SK-N-DZ (cell line): Measurements from ENCODE around the gene OBP2A.
"Not testable (repeated sequence)": the region's sequence is repeated elsewhere in the genome, so short reads cannot be mapped to it uniquely, and the experiment has no call there.

Source experiments
- DNase-seq: peaks from one replicate; pipeline ENCODE4 v3.0.0-alpha.2; 2015; ENCODE audit warnings: low spot score

The OBP2A gene

DNA sequence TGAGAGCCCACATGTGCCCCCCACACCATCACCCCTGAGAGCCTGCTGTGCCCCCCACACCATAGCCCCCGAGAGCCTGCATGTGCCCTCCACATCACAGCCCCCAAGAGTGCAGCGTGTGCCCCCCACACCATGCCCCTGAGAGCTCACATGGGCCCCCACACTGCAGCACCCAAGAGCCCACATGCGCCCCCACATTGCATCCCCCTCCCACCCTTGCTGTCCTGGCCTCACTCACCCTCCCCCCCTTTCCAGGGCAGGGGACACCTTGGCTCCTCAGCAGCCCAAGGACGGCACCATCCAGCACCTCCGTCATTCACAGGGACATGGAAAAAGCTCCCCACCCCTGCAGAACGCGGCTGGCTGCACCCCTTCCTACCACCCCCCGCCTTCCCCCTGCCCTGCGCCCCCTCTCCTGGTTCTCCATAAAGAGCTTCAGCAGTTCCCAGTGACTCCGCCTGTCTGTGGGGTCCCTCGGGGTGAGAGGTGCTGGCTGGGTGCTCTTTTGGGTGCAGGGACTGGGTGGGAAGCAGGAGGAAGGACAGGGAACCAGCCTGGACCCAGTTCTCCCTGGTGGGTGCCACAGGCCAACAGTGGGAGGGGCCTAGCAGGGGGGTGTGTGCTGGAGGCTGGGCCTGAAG, 19.7 kb upstream of the OBP2A start:
- DNase-seq = no peak

DNA sequence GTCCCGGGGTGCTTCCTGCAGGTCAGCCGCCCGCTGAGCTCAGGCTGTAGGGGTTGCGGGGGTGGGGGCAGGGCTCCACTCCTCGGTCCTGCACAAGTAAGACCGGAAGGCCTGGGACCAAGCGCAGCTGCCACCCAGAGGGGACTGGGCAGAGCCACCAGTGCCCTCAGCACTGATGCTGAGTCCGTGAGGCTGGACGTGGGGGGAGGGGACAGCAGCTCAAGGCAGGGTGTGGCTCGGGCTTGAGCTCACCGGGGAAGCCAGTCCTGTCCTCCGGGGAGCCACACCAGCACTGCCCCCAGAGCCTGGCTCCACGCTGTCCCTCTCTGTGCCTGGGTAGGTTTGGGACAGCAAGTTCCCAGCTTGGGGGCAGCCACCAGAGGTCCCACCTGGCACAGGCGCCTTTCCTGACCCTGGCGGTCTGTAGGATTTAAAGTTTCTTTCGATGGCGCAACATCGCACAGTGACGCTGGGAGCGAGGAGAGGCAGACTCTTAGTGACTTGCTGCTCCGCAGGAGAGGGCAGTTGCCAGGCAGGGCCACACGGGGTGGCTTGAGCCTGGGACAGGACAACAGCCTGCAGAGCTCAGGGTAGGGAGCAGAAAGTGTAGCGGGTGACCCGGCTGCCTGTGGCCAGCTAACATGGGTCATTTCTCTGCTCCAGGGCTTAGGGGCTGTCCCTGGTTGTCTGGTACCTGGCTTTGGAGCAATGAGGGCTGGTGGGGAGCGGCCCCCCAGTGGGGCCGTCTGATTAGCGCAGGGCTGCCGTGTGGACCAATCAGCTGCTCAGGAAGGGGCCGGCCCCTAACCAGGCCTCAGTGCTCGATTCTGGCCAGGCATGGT, 19.0 kb upstream of the OBP2A start:
- no peak for DNase-seq

DNA sequence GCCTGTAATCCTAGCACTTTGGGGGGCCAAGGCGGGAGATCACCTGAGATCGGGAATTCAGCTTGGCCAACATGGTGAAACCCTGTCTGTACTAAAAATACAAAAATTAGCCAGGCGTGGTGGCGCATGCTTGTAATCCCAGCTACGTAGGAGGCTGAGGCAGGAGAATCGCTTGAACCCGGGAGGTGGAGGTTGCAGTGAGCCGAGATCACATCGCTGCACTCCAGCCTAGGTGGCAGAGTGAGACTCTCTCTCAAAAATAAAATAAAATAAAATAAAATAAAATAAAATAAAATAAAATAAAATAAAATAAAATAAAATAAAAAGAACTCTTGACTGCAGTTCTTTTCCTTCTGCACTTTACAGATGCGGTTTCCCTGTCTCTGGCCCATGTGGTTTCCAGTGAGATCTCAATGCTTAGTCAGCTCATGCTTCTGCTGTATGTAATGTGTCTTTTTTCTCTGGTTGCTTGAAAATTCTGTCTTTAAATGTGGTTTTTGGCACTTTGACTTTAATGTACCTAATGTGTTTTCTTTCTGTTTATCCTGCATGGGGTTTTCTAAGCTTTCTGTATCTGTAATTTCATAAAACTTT, 17.0 kb upstream of the OBP2A start:
- DNase-seq = not testable (repeated sequence)

DNA sequence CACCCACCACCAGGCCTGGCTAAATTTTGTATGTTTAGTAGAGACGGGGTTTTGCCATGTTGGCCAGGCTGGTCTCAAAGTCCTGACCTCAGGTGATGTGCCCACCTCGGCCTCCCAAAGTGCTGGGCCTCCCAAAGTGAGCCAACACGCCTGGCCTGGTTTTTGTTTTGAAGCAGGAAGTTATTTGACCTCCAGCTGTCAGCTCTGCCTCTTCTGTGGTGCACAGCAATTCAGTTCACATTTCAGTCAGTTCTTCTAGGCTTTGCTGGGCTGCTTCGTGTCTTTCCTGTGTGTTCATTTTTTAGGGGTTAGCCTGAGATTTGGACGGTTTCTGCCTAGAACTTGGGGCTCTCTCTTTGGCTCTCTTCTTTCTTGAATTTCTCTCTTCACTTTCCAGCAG, 15.8 kb upstream of the OBP2A start:
- DNase-seq = no peak

DNA sequence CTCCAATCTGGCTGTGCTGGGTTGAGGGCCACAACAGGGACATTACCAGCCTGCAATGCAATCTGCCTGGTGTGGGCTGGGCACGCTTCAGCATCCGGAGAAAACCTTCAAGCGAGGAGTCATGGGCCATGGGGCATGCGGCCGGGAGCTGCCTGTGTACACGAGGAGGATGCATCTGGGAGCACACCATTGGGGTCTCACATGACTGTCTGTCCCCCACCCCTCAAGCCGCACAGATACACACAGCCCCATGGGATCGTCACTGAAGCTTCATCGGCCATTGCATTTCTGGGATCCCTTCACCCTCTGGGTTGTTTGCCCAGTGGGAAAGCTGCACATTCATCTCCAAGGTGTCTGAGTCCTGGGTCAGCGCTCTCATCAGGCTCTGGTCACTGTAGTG, 14.8 kb upstream of the OBP2A start:
- no peak for DNase-seq

DNA sequence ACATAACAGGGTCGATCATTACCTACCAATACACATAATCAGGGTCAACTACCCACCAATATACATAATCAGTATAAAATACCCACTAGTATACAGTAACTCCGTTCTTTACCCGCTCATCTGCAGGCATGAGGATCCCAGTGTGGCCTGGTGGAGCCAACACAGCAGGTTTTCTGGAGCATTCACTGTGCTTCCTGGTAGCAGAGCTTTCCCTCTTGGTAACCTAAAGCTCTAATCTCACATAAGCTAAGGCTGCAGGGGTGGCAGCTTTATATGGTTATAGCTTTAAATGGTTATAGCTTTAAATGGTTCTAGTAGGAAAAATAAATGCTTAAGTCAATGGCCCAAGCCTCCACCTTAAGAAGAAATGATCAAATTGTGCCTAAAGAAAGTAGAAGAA, 12.8 kb upstream of the OBP2A start:
- DNase-seq = no peak

DNA sequence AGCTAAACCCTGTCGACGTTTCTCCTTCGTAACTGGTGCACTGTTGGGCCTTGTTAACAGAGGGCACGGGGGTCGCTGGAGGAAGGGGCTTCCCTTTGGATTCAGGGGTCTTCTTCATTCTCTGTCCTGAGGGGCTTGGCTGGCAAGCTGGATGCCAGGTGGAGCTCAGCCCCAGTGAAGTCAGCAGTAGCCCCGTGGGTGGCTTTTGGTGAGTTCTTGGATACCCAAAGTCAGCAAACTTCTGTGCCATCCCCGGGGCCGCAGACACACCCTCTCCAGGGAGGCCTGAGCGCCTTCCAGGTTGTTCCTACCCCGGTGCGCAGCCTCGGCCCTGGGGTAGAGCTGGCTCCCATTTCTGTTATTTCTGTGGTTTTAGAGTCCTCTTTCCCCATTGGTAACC, 12.3 kb upstream of the OBP2A start:
- no peak for DNase-seq

DNA sequence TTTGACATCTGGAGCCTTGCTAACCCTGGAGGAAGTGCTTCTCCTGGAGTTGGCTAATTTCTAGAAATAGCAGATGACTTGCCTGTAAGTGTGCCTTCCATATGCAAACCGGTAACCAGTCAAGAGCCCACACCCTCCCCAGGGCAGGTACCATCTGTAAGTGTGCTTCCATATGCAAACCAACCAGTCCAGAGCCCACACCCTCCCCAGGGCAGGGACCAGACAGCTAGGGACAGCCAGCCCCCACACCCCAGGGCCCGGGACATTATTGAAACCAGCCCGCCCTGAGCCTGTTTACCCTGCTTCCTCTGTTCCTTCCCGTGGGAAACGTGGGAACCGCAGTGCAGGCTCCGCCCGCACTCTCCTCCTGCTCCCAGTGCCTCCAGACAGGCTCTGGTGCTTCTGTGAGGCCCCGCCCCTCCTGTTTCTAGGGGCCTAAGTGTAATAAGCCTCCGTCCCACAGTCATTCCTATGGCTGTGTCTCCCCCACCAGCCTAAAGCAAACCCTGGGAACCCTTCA, 11.7 kb upstream of the OBP2A start:
- not testable (repeated sequence) for DNase-seq

DNA sequence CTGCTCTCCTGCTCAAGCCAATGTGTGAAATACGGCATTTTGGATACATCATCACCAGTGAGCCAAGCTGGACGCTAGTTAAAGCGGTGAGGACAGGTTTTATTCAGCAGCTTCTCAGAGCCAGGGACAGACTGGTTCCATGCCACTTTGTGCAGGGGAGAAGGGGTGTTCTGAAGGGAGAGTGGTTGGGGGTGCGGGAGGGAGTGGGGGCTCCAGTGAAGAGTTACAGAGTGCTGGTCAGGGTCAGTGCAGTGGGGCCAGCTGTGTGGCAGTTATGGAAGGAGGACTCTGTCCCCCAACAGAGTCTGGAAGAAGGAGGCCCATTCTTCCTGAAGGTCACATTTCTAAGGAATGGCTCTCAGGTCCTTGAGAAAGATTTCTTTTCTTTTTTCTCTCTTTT, 11.1 kb upstream of the OBP2A start:
- not testable (repeated sequence) for DNase-seq

DNA sequence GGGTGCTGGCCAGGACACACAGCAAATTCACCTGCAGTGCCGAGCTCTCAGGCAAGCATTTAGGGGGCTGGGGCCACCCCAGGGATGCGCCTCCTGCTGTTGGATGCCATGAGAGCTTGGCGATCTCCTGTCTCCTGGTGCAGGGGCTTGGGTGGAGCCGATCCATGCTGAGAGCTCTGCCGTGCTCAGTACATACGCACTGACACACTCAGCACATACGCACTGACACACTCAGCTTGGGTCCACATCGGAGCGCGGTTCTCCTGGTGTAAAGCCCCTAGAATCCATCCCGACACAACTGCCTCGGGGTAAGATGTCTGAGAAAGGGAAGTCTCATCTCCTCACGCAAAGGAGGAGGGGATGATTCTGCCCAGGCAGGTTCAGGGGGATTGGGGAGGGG, 10.3 kb upstream of the OBP2A start:
- not testable (repeated sequence) for DNase-seq

DNA sequence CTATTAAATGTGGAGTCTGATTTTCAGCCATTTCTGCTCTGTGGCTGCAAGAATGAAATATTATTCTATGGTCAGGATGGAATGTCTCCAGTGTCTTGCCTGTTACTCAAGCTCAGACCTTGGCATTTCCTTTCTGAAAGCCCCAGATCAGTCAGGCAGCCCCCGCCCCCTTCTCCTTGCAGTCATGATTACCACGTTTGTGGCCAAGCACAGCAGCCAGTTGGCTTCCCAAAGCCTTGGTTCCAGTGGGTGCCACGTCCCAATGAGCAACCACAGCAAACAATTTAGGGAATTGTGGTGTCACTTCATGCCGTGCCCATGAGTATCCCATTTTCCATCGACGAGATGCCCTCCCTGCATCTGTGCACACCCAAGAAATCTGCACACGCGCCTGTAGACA, 9.7 kb upstream of the OBP2A start:
- DNase-seq = no peak

DNA sequence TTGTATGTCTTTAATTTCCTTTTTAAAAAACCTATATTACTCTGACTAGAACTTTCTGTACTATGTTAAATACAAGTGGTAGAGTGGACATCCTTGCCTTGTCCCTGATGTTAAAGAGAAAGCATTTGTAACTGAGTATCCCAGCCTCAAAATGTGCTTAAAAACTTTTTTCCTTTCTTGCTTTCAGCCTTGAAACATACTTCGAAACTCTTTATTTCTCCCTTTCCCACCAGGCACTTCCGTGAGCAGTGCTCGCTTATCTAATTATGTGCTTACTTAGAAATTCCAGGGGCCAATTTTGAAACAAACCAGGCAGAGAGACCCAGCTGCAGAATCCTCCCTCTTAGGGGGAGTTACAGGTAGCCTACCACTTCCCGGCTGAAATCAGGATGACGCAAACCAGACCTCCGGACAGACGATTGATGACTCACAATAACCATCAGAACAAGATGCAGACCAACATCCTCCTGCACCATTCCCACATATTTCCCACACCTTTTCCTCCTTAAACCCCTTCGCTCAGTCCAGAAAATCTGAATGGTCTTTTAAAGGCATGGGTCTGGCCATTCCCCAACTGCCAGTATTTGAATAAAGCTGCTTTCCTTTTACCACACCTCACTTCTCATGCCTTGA, 2.5 kb upstream of the OBP2A start:
- peak; percentile 29 for DNase-seq

DNA sequence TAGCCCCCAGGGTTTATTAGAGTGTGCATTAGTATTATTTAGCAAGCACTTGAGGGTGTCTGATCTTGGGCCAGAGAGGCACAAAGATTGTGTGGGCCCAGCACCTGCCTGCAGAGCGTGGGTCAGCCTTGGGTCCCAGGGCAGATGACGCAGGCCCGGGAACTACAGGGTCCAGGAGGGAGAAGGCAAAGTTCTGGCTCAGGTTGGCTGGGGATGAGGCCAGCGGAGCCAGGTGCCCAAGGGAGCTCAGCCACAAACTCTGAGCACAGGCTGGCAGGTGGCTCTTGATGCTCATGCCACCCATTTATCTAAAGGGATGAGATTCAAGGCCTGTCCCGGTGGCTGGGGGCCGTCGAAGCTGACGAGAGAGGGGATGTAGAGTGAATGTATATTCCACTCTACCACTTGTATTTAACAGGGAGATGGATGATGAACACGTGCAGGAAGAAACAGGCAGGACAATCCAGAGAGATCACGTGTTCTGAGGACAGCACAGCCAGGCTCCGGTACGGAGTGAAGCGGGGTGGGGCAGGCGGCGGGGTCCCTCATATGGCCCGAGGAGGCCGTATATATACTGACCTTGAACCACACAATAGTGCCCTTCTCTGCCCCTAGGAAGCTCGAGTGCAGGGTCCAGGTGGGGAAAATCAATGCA, 818 bp upstream of the OBP2A start:
- no peak for DNase-seq

DNA sequence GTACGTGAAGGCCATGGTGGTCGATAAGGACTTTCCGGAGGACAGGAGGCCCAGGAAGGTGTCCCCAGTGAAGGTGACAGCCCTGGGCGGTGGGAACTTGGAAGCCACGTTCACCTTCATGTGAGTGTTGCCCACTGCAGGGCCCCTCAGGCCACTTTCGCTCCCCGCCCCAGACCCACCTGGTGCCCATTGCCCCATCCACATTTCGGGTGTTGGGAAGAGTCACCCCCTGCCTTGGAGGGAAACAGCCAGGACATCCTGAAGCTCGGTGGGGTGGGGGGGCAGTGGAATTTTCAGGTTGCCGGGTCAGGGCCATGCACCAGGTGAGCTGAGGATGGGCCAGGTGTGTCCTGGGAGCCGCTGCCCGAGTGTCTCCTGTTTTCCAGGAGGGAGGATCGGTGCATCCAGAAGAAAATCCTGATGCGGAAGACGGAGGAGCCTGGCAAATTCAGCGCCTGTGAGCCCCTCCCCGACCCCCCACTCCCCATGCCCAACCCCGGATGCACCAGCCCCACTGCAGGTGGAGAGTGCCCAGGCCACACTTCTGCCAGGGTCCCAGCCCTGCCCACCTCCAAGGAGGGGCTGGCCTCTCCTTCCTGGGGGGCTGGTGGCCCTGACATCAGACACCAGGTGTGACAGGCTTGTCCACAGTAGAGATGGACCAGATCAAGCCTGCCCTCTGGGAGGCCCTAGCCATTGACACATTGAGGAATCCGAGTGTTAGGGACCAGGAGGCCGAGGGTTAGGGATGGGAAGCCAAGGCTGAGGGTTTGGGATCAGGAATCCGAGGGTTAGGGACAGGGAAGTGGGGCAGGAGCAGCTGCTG, 1.1 kb downstream of the OBP2A start:
- not testable (repeated sequence) for DNase-seq

DNA sequence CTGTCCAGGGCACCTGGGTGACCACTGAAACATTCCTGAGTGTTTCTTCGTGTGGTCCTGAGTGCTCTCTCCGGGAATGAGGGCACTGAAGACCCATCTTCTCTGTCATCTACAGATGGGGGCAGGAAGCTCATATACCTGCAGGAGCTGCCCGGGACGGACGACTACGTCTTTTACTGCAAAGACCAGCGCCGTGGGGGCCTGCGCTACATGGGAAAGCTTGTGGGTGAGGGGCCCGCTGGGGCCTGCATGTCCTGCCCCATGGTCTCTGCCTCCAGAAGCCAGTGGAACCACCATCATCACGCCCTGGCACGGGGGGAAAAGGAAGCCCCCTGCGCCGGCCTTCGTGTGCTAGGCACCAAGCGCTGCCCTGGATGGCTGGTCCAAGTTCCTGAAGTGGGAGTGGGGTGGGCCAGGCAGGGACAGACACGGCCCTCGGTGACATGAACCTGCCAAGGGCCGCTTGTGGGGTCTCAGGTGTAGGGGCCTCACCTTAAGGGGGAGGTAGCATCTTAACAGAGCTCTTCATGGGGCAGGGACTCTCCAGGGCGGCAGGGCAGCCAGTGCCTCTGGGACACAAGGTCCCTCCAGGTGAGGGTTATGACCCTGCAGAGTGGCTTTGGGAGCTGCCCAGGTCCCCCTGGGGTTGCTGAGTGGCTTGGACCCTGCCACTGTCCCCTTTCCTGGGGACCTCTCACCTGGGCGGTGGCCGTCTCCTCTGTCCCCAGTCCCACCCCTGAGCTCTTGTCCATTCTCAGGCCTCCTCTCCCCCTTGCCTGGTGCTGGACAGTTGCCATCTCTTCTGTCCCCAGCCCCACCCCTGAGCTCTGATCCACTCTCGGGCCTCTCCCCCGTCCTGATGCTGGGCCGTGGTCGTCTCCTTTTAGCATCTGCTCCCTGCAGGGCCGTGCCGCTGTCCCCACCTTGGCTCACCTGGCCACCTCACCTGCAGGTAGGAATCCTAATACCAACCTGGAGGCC, 2.1 kb downstream of the OBP2A start:
- DNase-seq = no peak

DNA sequence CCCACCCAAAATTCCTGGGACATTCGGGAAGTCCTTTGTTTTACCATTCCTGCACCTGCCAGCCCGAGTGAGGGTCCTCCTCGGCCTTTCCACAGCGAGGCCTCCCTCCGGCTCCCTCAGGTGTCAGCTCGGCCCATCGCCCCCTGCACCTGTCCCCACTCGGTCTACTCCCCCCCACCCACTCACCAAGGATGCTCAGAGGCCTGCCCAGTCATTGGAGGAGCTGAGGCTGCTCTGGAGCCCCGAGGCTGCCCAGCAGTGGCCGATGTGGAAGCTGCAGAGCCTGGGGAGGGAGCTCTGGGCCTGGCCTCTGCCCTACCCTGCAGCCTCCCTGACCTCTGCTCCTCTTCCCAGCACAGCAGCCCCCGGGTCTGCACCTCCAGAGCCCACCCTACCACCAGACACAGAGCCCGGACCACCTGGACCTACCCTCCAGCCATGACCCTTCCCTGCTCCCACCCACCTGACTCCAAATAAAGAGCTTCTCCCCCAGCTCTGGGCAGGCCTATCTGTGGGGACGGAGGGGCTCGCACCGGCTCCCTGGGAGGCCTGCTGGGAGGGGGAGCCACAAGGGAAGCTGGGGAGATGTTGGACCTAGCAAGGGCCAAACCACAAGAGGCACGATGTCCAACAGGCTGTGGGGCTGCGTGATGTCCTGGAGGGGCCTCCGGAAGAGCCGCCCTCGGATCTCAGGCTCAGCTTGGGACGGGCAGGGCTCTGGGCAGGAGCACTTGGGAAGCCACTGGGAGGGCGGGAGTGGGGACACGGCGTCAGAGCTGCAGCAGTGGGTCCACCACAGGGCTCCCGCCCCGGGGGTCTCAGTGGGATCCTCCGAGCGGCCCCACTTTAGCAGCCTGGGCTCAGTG, 3.8 kb downstream of the OBP2A start:
- DNase-seq = not testable (repeated sequence)

DNA sequence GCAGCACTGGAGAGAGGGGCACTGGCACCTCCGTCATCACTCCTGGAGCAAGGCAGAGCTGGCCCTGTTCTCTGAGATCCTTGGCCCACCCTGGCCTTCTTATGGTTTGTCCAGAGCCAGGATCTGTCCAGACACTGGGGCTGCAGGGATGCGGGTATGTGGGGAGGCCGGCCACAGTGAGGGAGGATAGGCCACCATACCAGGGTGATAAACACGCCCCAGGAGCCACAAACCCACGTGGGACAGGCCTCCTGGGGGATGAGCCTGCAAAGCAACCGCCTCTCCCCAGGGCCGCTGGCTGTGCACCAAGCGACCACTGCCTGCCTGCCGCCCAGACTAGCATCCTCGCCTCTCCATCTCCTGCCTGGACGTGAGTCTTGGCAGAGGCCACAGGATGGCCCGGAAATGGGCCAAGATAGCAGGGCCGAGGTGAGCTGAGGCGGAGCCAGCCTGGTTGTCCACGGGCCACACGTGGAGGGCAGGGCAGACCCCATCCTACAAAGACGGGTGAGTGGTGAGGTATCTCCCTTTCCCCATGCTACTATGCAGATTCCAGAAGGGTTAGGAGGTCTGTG, 4.5 kb downstream of the OBP2A start:
- no peak for DNase-seq

DNA sequence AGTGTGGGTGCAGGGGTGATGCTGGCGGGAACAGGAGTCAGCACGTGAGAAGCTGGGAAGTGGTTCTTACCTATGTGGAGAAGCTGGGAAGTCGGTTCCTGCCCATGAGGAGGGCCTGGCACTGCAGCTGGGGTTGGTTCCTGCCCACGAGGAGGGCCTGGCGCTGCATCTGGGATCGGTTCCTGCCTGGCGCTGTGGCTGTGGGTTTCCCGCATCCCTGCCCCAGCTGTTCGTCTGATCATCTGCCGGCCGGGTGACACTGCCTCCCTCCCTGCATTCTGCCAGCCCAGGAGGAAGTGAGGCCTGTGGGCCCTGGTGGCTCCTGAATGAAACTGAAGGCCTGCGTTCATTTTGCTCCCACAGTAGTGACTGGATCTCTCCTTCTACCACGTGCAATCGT, 5.1 kb downstream of the OBP2A start:
- DNase-seq = no peak
